HEK293 (cell line): ENCODE results near the gene USP6NL.
A peak's percentile ranks its signal among the peaks of the same experiment; 100 is the strongest.

Source experiments
- CTCF ChIA-PET: fragments of 350-600 bp; formaldehyde crosslinking; extraction: SDS; loops from one replicate; lab custom pipeline; 2021; ENCODE audit warnings: antibody characterized with exemption; lab: Yijun Ruan, JAX
- POLR2A ChIA-PET: fragments of 300-600 bp; formaldehyde crosslinking; extraction: SDS; loops from one replicate; lab custom pipeline; 2020; ENCODE audit warnings: antibody characterized with exemption, inconsistent platforms; lab: Yijun Ruan, JAX
- H3K27ac ChIP-seq: fragments of 200-500 bp; sonication (Bioruptor generic); 2 replicates; pipeline ENCODE4 v1.5.1; 2014; ENCODE audit warnings: low read depth, low read length, control low read depth, inconsistent platforms; ENCODE audit errors: extremely low read depth
- H3K36me3 ChIP-seq, 2 experiments: fragments of 200-500 bp in 1 of 2; sonication (Bioruptor generic) in 1 of 2; 1 replicate in 1 of 2; 2 replicates in 1 of 2; pipeline ENCODE4 v1.5.1; 2014 to 2017; ENCODE audit warnings: inconsistent platforms in 2 of 2, low read length in 2 of 2; ENCODE audit not compliant: control insufficient read depth in 2 of 2, insufficient read depth in 1 of 2
- H3K4me1 ChIP-seq: fragments of 200-500 bp; sonication (Bioruptor generic); 2 replicates; pipeline ENCODE4 v1.5.1; 2014; ENCODE audit warnings: mild to moderate bottlenecking, low read length, inconsistent platforms; ENCODE audit not compliant: control insufficient read depth, insufficient read depth
- H3K4me3 ChIP-seq: 2 replicates; pipeline ENCODE4 v1.5.1; 2011; ENCODE audit warnings: low read depth, mild to moderate bottlenecking, control low read depth, low read length, moderate library complexity
- H3K9me3 ChIP-seq: fragments of 200-500 bp; sonication (Bioruptor generic); 2 replicates; pipeline ENCODE4 v1.5.1; 2014; ENCODE audit warnings: low read depth, low read length, inconsistent platforms; ENCODE audit not compliant: control insufficient read depth, insufficient read depth
- MYNN ChIP-seq: fragments of 450-650 bp; formaldehyde crosslinking; IDR thresholded peaks from 2 replicates; pipeline ENCODE4 v1.5.1; 2016; ENCODE audit warnings: missing biosample characterization, missing genetic modification characterization, borderline replicate concordance
- OSR2 ChIP-seq: fragments of 450-650 bp; formaldehyde crosslinking; IDR thresholded peaks from 2 replicates; pipeline ENCODE4 v1.5.1; 2016; ENCODE audit warnings: missing biosample characterization, missing genetic modification characterization
- TCF7L2 ChIP-seq: IDR thresholded peaks from 2 replicates; pipeline ENCODE4 v1.6.1; 2011; ENCODE audit warnings: low read depth, mild to moderate bottlenecking, inconsistent platforms, low read length, moderate library complexity, borderline replicate concordance
- TRIM28 ChIP-seq: IDR thresholded peaks from 2 replicates; pipeline ENCODE4 v1.6.1; 2011; ENCODE audit warnings: low read length, control low read depth, borderline replicate concordance
- ZBTB44 ChIP-seq: fragments of 450-650 bp; IDR thresholded peaks from 2 replicates; pipeline ENCODE4 v1.5.1; 2018; ENCODE audit warnings: missing biosample characterization, mild to moderate bottlenecking, missing genetic modification characterization
- ZNF146 ChIP-seq: fragments of 450-650 bp; formaldehyde crosslinking; IDR thresholded peaks from 2 replicates; pipeline ENCODE4 v1.5.1; 2016; ENCODE audit warnings: missing biosample characterization, missing genetic modification characterization
- ZNF214 ChIP-seq: fragments of 450-650 bp; formaldehyde crosslinking; IDR thresholded peaks from 2 replicates; pipeline ENCODE4 v1.5.1; 2017; ENCODE audit warnings: missing biosample characterization, mild to moderate bottlenecking, missing genetic modification characterization, borderline replicate concordance
- ZNF221 ChIP-seq: fragments of 450-650 bp; formaldehyde crosslinking; IDR thresholded peaks from 2 replicates; pipeline ENCODE4 v1.5.1; 2017; ENCODE audit warnings: missing biosample characterization, missing genetic modification characterization, borderline replicate concordance
- ZNF24 ChIP-seq: fragments of 450-650 bp; formaldehyde crosslinking; IDR thresholded peaks from 2 replicates; pipeline ENCODE4 v1.5.1; 2016; ENCODE audit warnings: missing biosample characterization, missing genetic modification characterization
- ZNF341 ChIP-seq: fragments of 450-650 bp; formaldehyde crosslinking; IDR thresholded peaks from 2 replicates; pipeline ENCODE4; 2016; ENCODE audit warnings: low read depth, missing biosample characterization, missing genetic modification characterization
- ZNF354C ChIP-seq: fragments of 450-650 bp; formaldehyde crosslinking; IDR thresholded peaks from 2 replicates; pipeline ENCODE4 v1.5.1; 2016; ENCODE audit warnings: missing biosample characterization, missing genetic modification characterization, low read depth, borderline replicate concordance
- ZNF366 ChIP-seq: fragments of 450-650 bp; formaldehyde crosslinking; conservative IDR thresholded peaks from 2 replicates; pipeline ENCODE4 v1.5.1; 2016; ENCODE audit warnings: missing biosample characterization, missing genetic modification characterization
- ZNF548 ChIP-seq: fragments of 450-650 bp; formaldehyde crosslinking; IDR thresholded peaks from 2 replicates; pipeline ENCODE4 v1.5.1; 2016; ENCODE audit warnings: missing biosample characterization, missing genetic modification characterization
- ZNF623 ChIP-seq: fragments of 450-650 bp; formaldehyde crosslinking; IDR thresholded peaks from 2 replicates; pipeline ENCODE4 v1.5.1; 2016; ENCODE audit warnings: missing biosample characterization, missing genetic modification characterization
- ZNF658 ChIP-seq: fragments of 450-650 bp; formaldehyde crosslinking; IDR thresholded peaks from 2 replicates; pipeline ENCODE4; 2016; ENCODE audit warnings: missing biosample characterization, missing genetic modification characterization
- ZNF791 ChIP-seq: fragments of 450-650 bp; formaldehyde crosslinking; IDR thresholded peaks from 2 replicates; pipeline ENCODE4 v1.5.1; 2016; ENCODE audit warnings: missing biosample characterization, missing genetic modification characterization
- TF ChIP-seq, protein P1 (sequence below): fragments of 450-650 bp; formaldehyde crosslinking; IDR thresholded peaks from 2 replicates; pipeline ENCODE4 v1.5.1; 2017; ENCODE audit warnings: missing biosample characterization, missing genetic modification characterization
- TF ChIP-seq, protein P2 (sequence below): fragments of 450-650 bp; formaldehyde crosslinking; IDR thresholded peaks from 2 replicates; pipeline ENCODE4 v1.5.1; 2016; ENCODE audit warnings: missing biosample characterization, missing genetic modification characterization
- TF ChIP-seq, protein P3 (sequence below): fragments of 450-650 bp; formaldehyde crosslinking; IDR thresholded peaks from 2 replicates; pipeline ENCODE4 v1.5.1; 2016; ENCODE audit warnings: missing biosample characterization, missing genetic modification characterization

Gene USP6NL

GRCh38 chr10:11551916-11552602 lies 59.4 kb downstream of the USP6NL start (continued):
- no peak for TF ChIP-seq ZNF658
- TF ChIP-seq ZNF214 (tag by site-specific recombination) = no peak

GRCh38 chr10:11551104-11551503 lies 60.3 kb downstream of the USP6NL start:
- TF ChIP-seq ZNF146 = peak; percentile 38; the same call in 1 of the 2 replicates
- TF ChIP-seq ZNF791 (tag by site-specific recombination) = no peak
- Histone ChIP-seq H3K4me1 (peaks cover 3% of the 10 kb centered on the region; the same call in 1 of the 2 replicates), H3K36me3 (no peaks in the 10 kb centered on the region), H3K4me3 (no peak overlapping the region), H3K9me3 (no peaks in the 10 kb centered on the region), H3K27ac (no peak overlapping the region)
- CTCF ChIA-PET = interaction anchor here (0.7 kb wide), 1 partner anchor 365 kb away, joined by 3 read pairs; no protein-coding TSS in a partner anchor
- POLR2A ChIA-PET = no interaction called here

GRCh38 chr10:11548768-11549099 lies 62.7 kb downstream of the USP6NL start:
- TF ChIP-seq TRIM28 (no peak), ZNF221 (tag by site-specific recombination) (no peak)
- H3K4me3 ChIP-seq = no peak overlapping the region
- peaks cover 3% of the 10 kb centered on the region; the same call in 1 of the 2 replicates for H3K4me1 ChIP-seq
- POLR2A ChIA-PET = no interaction called here
- CTCF ChIA-PET = no interaction called here
- H3K9me3 ChIP-seq = no peaks in the 10 kb centered on the region
- H3K27ac ChIP-seq = no peak overlapping the region
- H3K36me3 ChIP-seq = no peaks in the 10 kb centered on the region

DNA sequence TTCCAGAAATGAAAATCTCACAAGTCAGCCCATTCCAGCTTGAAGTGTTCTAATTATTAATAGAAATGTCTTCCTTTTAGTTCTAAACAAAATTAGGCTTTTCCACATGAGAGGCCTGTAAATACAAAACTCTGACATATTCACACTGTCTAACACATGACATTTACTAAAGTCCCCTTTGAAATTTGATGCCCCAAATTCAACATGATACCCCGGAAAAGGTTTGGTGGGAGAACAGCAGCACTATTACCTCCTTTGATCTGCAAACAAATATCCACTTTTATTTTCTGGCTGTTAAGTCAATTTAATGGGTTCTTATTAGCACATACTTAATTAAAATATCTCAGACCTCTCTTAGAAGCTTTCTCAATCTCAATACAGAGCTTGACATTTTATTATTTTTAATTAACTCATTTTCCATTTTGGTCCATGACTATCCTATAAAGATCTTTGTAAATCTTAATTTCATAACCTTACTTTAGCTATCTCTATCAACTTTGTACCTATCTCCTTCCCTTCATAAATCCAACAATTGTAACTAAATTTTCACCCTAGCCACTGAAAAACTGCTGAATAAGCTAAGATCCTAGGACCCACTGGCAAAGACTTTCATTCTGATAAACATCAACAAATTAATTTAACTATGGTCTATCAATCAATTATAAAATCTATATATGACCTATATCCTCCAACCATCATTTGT lies 63.2 kb downstream of the USP6NL start:
- Histone ChIP-seq H3K36me3 (no peaks in the 10 kb centered on the region), H3K27ac (no peak overlapping the region), H3K4me1 (peaks cover 3% of the 10 kb centered on the region; the same call in 1 of the 2 replicates)
- POLR2A ChIA-PET = no interaction called here
- TF ChIP-seq ZNF24 = 0 out of 2 replicates have a peak, but pooled peaks have one; percentile 24
- TF ChIP-seq, protein P1, sequence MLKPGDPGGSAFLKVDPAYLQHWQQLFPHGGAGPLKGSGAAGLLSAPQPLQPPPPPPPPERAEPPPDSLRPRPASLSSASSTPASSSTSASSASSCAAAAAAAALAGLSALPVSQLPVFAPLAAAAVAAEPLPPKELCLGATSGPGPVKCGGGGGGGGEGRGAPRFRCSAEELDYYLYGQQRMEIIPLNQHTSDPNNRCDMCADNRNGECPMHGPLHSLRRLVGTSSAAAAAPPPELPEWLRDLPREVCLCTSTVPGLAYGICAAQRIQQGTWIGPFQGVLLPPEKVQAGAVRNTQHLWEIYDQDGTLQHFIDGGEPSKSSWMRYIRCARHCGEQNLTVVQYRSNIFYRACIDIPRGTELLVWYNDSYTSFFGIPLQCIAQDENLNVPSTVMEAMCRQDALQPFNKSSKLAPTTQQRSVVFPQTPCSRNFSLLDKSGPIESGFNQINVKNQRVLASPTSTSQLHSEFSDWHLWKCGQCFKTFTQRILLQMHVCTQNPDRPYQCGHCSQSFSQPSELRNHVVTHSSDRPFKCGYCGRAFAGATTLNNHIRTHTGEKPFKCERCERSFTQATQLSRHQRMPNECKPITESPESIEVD = peak; percentile 79
- peak; percentile 46; the same call in 1 of the 2 replicates for TF ChIP-seq OSR2 (tag by site-specific recombination)
- peak; percentile 41; the same call in 1 of the 2 replicates for TF ChIP-seq ZNF366
- TF ChIP-seq, protein P2, sequence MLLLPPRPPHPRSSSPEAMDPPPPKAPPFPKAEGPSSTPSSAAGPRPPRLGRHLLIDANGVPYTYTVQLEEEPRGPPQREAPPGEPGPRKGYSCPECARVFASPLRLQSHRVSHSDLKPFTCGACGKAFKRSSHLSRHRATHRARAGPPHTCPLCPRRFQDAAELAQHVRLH (tag by site-specific recombination) = no peak
- peak; percentile 33; the same call in 1 of the 2 replicates for TF ChIP-seq ZNF341 (tag by site-specific recombination)
- no peak for TF ChIP-seq ZNF548 (tag by site-specific recombination)
- peak; percentile 88 for TF ChIP-seq TCF7L2
- TF ChIP-seq, all 188 proteins: peak for 6
- CTCF ChIA-PET = no interaction called here
- H3K4me3 ChIP-seq = no peak overlapping the region
- no peaks in the 10 kb centered on the region for H3K9me3 ChIP-seq

- ChIA-PET CTCF (interaction anchor here (0.6 kb wide), 1 partner anchor 93 kb away, joined by 3 read pairs; no protein-coding TSS in a partner anchor), POLR2A (no interaction called here)
- Histone ChIP-seq H3K36me3 (no peaks in the 10 kb centered on the region), H3K4me1 (peaks cover 3% of the 10 kb centered on the region; the same call in 1 of the 2 replicates), H3K27ac (no peak overlapping the region), H3K4me3 (no peak overlapping the region), H3K9me3 (no peaks in the 10 kb centered on the region)
- TF ChIP-seq ZNF623 = no peak
- TF ChIP-seq MYNN (tag by site-specific recombination) = no peak
- TF ChIP-seq, protein P3, sequence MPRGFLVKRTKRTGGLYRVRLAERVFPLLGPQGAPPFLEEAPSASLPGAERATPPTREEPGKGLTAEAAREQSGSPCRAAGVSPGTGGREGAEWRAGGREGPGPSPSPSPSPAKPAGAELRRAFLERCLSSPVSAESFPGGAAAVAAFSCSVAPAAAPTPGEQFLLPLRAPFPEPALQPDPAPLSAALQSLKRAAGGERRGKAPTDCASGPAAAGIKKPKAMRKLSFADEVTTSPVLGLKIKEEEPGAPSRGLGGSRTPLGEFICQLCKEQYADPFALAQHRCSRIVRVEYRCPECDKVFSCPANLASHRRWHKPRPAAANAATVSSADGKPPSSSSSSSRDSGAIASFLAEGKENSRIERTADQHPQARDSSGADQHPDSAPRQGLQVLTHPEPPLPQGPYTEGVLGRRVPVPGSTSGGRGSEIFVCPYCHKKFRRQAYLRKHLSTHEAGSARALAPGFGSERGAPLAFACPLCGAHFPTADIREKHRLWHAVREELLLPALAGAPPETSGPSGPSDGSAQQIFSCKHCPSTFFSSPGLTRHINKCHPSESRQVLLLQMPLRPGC = 0 out of 2 replicates have a peak, but pooled peaks have one; percentile 41
- TF ChIP-seq ZNF354C = no peak
- TF ChIP-seq ZBTB44 (tag by site-specific recombination) = no peak
These were observed 64.9 kb downstream of the USP6NL start for GRCh38 chr10:11546581-11546980.
